Ishikawa (cell line): ENCODE results near the gene SPAST.
A peak's percentile ranks its signal among the peaks of the same experiment; 100 is the strongest.

Experiments used
- CEBPB ChIP-seq: IDR thresholded peaks from 2 replicates; pipeline ENCODE4 v1.6.1; 2012
- CREB1 ChIP-seq: IDR thresholded peaks from 2 replicates; pipeline ENCODE4 v1.6.1; 2012; ENCODE audit warnings: low read depth
- EGR1 ChIP-seq: IDR thresholded peaks from 2 replicates; pipeline ENCODE4 v1.6.1; 2012
- EP300 ChIP-seq: IDR thresholded peaks from 2 replicates; pipeline ENCODE4 v1.6.1; 2012; ENCODE audit warnings: borderline replicate concordance
- FOXM1 ChIP-seq: IDR thresholded peaks from 2 replicates; pipeline ENCODE4 v1.6.1; 2012; ENCODE audit warnings: low read depth, borderline replicate concordance
- MAX ChIP-seq: IDR thresholded peaks from 2 replicates; pipeline ENCODE4 v1.6.1; 2012
- NFIC ChIP-seq: IDR thresholded peaks from 2 replicates; pipeline ENCODE4 v1.6.1; 2012
- RAD21 ChIP-seq: IDR thresholded peaks from 2 replicates; pipeline ENCODE4 v1.6.1; 2012; ENCODE audit warnings: low read depth
- REST ChIP-seq: IDR thresholded peaks from 2 replicates; pipeline ENCODE4 v1.6.1; 2012; ENCODE audit warnings: low read depth, mild to moderate bottlenecking
- TAF1 ChIP-seq: IDR thresholded peaks from 2 replicates; pipeline ENCODE4 v1.6.1; 2012; ENCODE audit warnings: low read depth, mild to moderate bottlenecking
- TCF12 ChIP-seq: IDR thresholded peaks from 2 replicates; pipeline ENCODE4 v1.6.1; 2012; ENCODE audit warnings: low read depth
- TEAD4 ChIP-seq: IDR thresholded peaks from 2 replicates; pipeline ENCODE4 v1.6.1; 2012
- USF1 ChIP-seq: IDR thresholded peaks from 2 replicates; pipeline ENCODE4 v1.6.1; 2012
- YY1 ChIP-seq: IDR thresholded peaks from 2 replicates; pipeline ENCODE4 v1.6.1; 2012; ENCODE audit warnings: low read depth
- ZBTB7A ChIP-seq: IDR thresholded peaks from 2 replicates; pipeline ENCODE4 v1.6.1; 2012; ENCODE audit warnings: low read depth

Gene SPAST

GRCh38 chr2:32129086-32129485 is 65.7 kb downstream of the SPAST start:
- TF ChIP-seq USF1 (no peak), EP300 (no peak), CEBPB (no peak), ZBTB7A (no peak), NFIC (no peak)

GRCh38 chr2:32135409-32135808 is 72.1 kb downstream of the SPAST start:
- TF ChIP-seq EGR1 (no peak), TCF12 (0 out of 2 replicates have a peak, but pooled peaks have one; percentile 48), TEAD4 (peak; percentile 80), RAD21 (no peak), FOXM1 (no peak), CREB1 (no peak), REST (no peak), EP300 (peak; percentile 29; the same call in 1 of the 2 replicates), CEBPB (no peak), ZBTB7A (no peak)

- TF ChIP-seq ZBTB7A (no peak), CEBPB (no peak), NFIC (no peak), CREB1 (no peak), EGR1 (no peak), USF1 (no peak), FOXM1 (no peak), TAF1 (no peak), REST (no peak), TEAD4 (no peak)
Measured at GRCh38 chr2:32136097-32136496, 72.7 kb downstream of the SPAST start.

- no peak for TF ChIP-seq MAX
- TF ChIP-seq TEAD4, result no peak
- TF ChIP-seq CEBPB, result no peak
- no peak for TF ChIP-seq FOXM1
- no peak for TF ChIP-seq EGR1
- no peak for TF ChIP-seq RAD21
- TF ChIP-seq ZBTB7A, result no peak
- TF ChIP-seq TAF1, result no peak
- TF ChIP-seq EP300, result no peak
- TF ChIP-seq CREB1, result no peak
- no peak for TF ChIP-seq YY1
- TF ChIP-seq NFIC, result no peak
- TF ChIP-seq TCF12, result no peak
- TF ChIP-seq REST, result no peak
- no peak for TF ChIP-seq USF1
Measured at GRCh38 chr2:32159678-32160077, 96.3 kb downstream of the SPAST start.

- no peak for TF ChIP-seq EGR1
- no peak for TF ChIP-seq TAF1
- no peak for TF ChIP-seq NFIC
- no peak for TF ChIP-seq MAX
- no peak for TF ChIP-seq REST
Measured at GRCh38 chr2:32161296-32161695, 97.9 kb downstream of the SPAST start.
